ENCODE results near the gene TBXAS1.

Gene TBXAS1

GRCh38 chr7:139808846-139809442 lies 20.1 kb upstream of the TBXAS1 start:
- Histone ChIP-seq H3K4me1 (ENCODE audit: control insufficient read depth, insufficient read depth, low read length) (no peaks in the 10 kb centered on the region), H3K9me3 (ENCODE audit: control insufficient read depth, insufficient read depth, low read depth, low read length) (no peaks in the 10 kb centered on the region), H3K4me3 (ENCODE audit: low read depth, low read length) (no peak overlapping the region), H3K36me3 (ENCODE audit: control insufficient read depth in 2 of 2, insufficient read depth in 1 of 2, low read length in 2 of 2) (no peaks in the 10 kb centered on the region), H3K27ac (ENCODE audit: extremely low read depth, low read depth, low read length) (no peak overlapping the region)
- ChIA-PET POLR2A (no interaction called here), CTCF (no interaction called here)
- TF ChIP-seq HOXC10 (CRISPR knock-in tag; IDR thresholded peaks at IDR 0.05) = no peak
- 0 out of 2 replicates have a peak, but pooled peaks have one; percentile 30 for TF ChIP-seq ZNF366 (tag by site-specific recombination; conservative IDR thresholded peaks at IDR 0.05)
- TF ChIP-seq ZBTB1 (tag by site-specific recombination; IDR thresholded peaks at IDR 0.05) = no peak
- TF ChIP-seq ZNF501 (tag by site-specific recombination; IDR thresholded peaks at IDR 0.05) = no peak
- no peak for TF ChIP-seq ZFP37 (tag by site-specific recombination; IDR thresholded peaks at IDR 0.05)
- no peak for TF ChIP-seq ATF2 (tag by site-specific recombination; IDR thresholded peaks at IDR 0.05; ENCODE audit: low read depth)
- TF ChIP-seq ZNF610 (tag by site-specific recombination; IDR thresholded peaks at IDR 0.05; ENCODE audit: borderline replicate concordance) = no peak

- ChIA-PET POLR2A (no interaction called here), CTCF (no interaction called here)
- no peaks in the 10 kb centered on the region for H3K9me3 ChIP-seq (ENCODE audit: control insufficient read depth, insufficient read depth, low read depth, low read length)
- H3K27ac ChIP-seq (ENCODE audit: extremely low read depth, low read depth, low read length) = no peak overlapping the region
- H3K4me3 ChIP-seq (ENCODE audit: low read depth, low read length) = no peak overlapping the region
- no peaks in the 10 kb centered on the region for H3K36me3 ChIP-seq (ENCODE audit: control insufficient read depth in 2 of 2, insufficient read depth in 1 of 2, low read length in 2 of 2)
- no peak for TF ChIP-seq ZNF148 (tag by site-specific recombination; IDR thresholded peaks at IDR 0.05; ENCODE audit: borderline replicate concordance)
- TF ChIP-seq ZFP37 (tag by site-specific recombination; IDR thresholded peaks at IDR 0.05) = no peak
- no peaks in the 10 kb centered on the region for H3K4me1 ChIP-seq (ENCODE audit: control insufficient read depth, insufficient read depth, low read length)
These were observed 18.0 kb upstream of the TBXAS1 start for GRCh38 chr7:139811066-139811465.

- TF ChIP-seq GLI2 (tag by site-specific recombination; IDR thresholded peaks at IDR 0.05; ENCODE audit: borderline replicate concordance, low read depth) (no peak), KLF9 (tag by site-specific recombination; IDR thresholded peaks at IDR 0.05; ENCODE audit: low read depth) (no peak), ZNF776 (tag by site-specific recombination; IDR thresholded peaks at IDR 0.05; ENCODE audit: borderline replicate concordance) (no peak), ZNF26 (tag by site-specific recombination; IDR thresholded peaks at IDR 0.05) (no peak), ZFP37 (tag by site-specific recombination; IDR thresholded peaks at IDR 0.05) (no peak), ZNF302 (tag by site-specific recombination; IDR thresholded peaks at IDR 0.05; ENCODE audit: low read depth) (no peak), ZNF747 (tag by site-specific recombination; IDR thresholded peaks at IDR 0.05) (no peak)
- Histone ChIP-seq H3K36me3 (ENCODE audit: control insufficient read depth in 2 of 2, insufficient read depth in 1 of 2, low read length in 2 of 2) (no peaks in the 10 kb centered on the region), H3K27ac (ENCODE audit: extremely low read depth, low read depth, low read length) (no peak overlapping the region), H3K4me1 (ENCODE audit: control insufficient read depth, insufficient read depth, low read length) (no peaks in the 10 kb centered on the region), H3K4me3 (ENCODE audit: low read depth, low read length) (no peak overlapping the region), H3K9me3 (ENCODE audit: control insufficient read depth, insufficient read depth, low read depth, low read length) (no peaks in the 10 kb centered on the region)
- POLR2A ChIA-PET = no interaction called here
- CTCF ChIA-PET = no interaction called here
These were observed 15.9 kb upstream of the TBXAS1 start for GRCh38 chr7:139813151-139813550.
